ENCODE measurements around the gene ZNF823.

ZNF823 gene

GRCh38 chr19:11769995-11770394 lies 31.2 kb upstream of the ZNF823 start:
- no peak for DNase-seq (ENCODE audit: low spot score)
- no peak for TF ChIP-seq CTCF (IDR thresholded peaks at IDR 0.05; ENCODE audit: borderline replicate concordance, control extremely low read depth, extremely low read depth, insufficient read depth, missing control alignments)
- in situ Hi-C loops (cut with MboI; ENCODE audit: low sequenced_read_pairs, unreplicated experiment) = no loop called here

GRCh38 chr19:11767633-11768133 lies 28.9 kb upstream of the ZNF823 start:
- peak; percentile 57 for DNase-seq (ENCODE audit: low spot score)
- in situ Hi-C loops (cut with MboI; ENCODE audit: low sequenced_read_pairs, unreplicated experiment) = no loop called here
- no peak for TF ChIP-seq CTCF (IDR thresholded peaks at IDR 0.05; ENCODE audit: borderline replicate concordance, control extremely low read depth, extremely low read depth, insufficient read depth, missing control alignments)

- DNase-seq (ENCODE audit: low spot score) = peak; percentile 94
- in situ Hi-C loops (cut with MboI; ENCODE audit: low sequenced_read_pairs, unreplicated experiment) = no loop called here
- no peak for TF ChIP-seq CTCF (IDR thresholded peaks at IDR 0.05; ENCODE audit: borderline replicate concordance, control extremely low read depth, extremely low read depth, insufficient read depth, missing control alignments)
These were observed 28.1 kb upstream of the ZNF823 start, which contains the start of gene ZNF441 for GRCh38 chr19:11766597-11767591. ZNF441 (plus strand) TSS chr19:11767000; CDS start chr19:11767194, 194 bp downstream.

- TF ChIP-seq CTCF (IDR thresholded peaks at IDR 0.05; ENCODE audit: borderline replicate concordance, control extremely low read depth, extremely low read depth, insufficient read depth, missing control alignments) = no peak
- in situ Hi-C loops (cut with MboI; ENCODE audit: low sequenced_read_pairs, unreplicated experiment) = no loop called here
These were observed 24.9 kb upstream of the ZNF823 start for GRCh38 chr19:11763611-11764010.

GRCh38 chr19:11763117-11763516 lies 24.4 kb upstream of the ZNF823 start:
- in situ Hi-C loops (cut with MboI; ENCODE audit: low sequenced_read_pairs, unreplicated experiment) = no loop called here
- DNase-seq (ENCODE audit: low spot score) = no peak
- TF ChIP-seq CTCF (IDR thresholded peaks at IDR 0.05; ENCODE audit: borderline replicate concordance, control extremely low read depth, extremely low read depth, insufficient read depth, missing control alignments) = no peak

More at GRCh38 chr19:11763611-11764010, 24.9 kb upstream of the ZNF823 start:
- DNase-seq (ENCODE audit: low spot score) = no peak

- TF ChIP-seq CTCF (IDR thresholded peaks at IDR 0.05; ENCODE audit: borderline replicate concordance, control extremely low read depth, extremely low read depth, insufficient read depth, missing control alignments) = no peak
- in situ Hi-C loops (cut with MboI; ENCODE audit: low sequenced_read_pairs, unreplicated experiment) = no loop called here
- no peak for DNase-seq (ENCODE audit: low spot score)
These were observed 21.1 kb upstream of the ZNF823 start for GRCh38 chr19:11759805-11760204.

All from GM13976 (cell line).